Caco-2 (cell line): Measurements from ENCODE around the gene GPC6. TPM values are rescaled to one million over a fixed set of nuclear protein-coding genes. Genes with fewer than 3 reads are reported as not detected.

Source experiments
- BruUV-seq: library from RNA; stranded (reverse); fragments of 400-500 nt; replicated peaks from 2 replicates; lab custom pipeline; 2021; lab: Mats Ljungman, UMichigan
- CTCF ChIA-PET: fragments of 300-600 bp; sonication (Branson Sonifier 250); formaldehyde crosslinking; loops from one replicate; lab custom pipeline; 2022; ENCODE audit warnings: antibody characterized with exemption; lab: Charles Lee
- POLR2A ChIA-PET: fragments of 300-600 bp; sonication (Branson Sonifier 250); formaldehyde crosslinking; loops from one replicate; lab custom pipeline; 2022; ENCODE audit warnings: antibody characterized with exemption; lab: Charles Lee
- DNase-seq, 2 experiments: peaks; one replicate each; pipeline versions ENCODE4 v3.0.0 to v3.0.0-alpha.2; 2020 to 2022
- H3K27me3 ChIP-seq: replicated peaks from 2 replicates; pipeline ENCODE4 v1.6.0; 2011; ENCODE audit warnings: low read length; ENCODE audit not compliant: control insufficient read depth, insufficient read depth
- H3K36me3 ChIP-seq: 2 replicates; pipeline ENCODE4 v1.5.1; 2011; ENCODE audit warnings: low read length; ENCODE audit not compliant: control insufficient read depth, insufficient read depth
- H3K4me1 ChIP-seq: fragments of 250-450 bp; sonication (Bioruptor Pico); 2 replicates; pipeline ENCODE4 v1.5.1; 2020; ENCODE audit warnings: mild to moderate bottlenecking
- H3K4me3 ChIP-seq: 2 replicates; pipeline ENCODE4 v1.5.1; 2011; ENCODE audit warnings: low read depth, mild to moderate bottlenecking, control low read depth, low read length
- H3K9me3 ChIP-seq: fragments of 250-450 bp; sonication (Bioruptor Pico); 2 replicates; pipeline ENCODE4 v1.5.1; 2020; ENCODE audit warnings: mild to moderate bottlenecking, moderate library complexity
- H3K27ac Mint-ChIP-seq: one replicate; pipeline ENCODE4 v1.8.0; 2022; ENCODE audit warnings: mixed read lengths; ENCODE audit not compliant: unreplicated experiment
- H3K27me3 Mint-ChIP-seq: one replicate; pipeline ENCODE4 v1.8.0; 2022; ENCODE audit warnings: mixed read lengths; ENCODE audit not compliant: insufficient read depth, unreplicated experiment
- H3K36me3 Mint-ChIP-seq: one replicate; pipeline ENCODE4 v1.8.0; 2022; ENCODE audit warnings: mild to moderate bottlenecking, mixed read lengths; ENCODE audit not compliant: insufficient read depth, unreplicated experiment
- H3K4me1 Mint-ChIP-seq: one replicate; pipeline ENCODE4 v1.8.0; 2022; ENCODE audit warnings: low read depth, mixed read lengths; ENCODE audit not compliant: unreplicated experiment
- H3K4me3 Mint-ChIP-seq: one replicate; pipeline ENCODE4 v1.8.0; 2022; ENCODE audit warnings: mild to moderate bottlenecking, moderate library complexity, mixed read lengths; ENCODE audit not compliant: unreplicated experiment
- H3K9me3 Mint-ChIP-seq: one replicate; pipeline ENCODE4 v1.8.0; 2022; ENCODE audit warnings: mixed read lengths; ENCODE audit not compliant: unreplicated experiment
- CTCF ChIP-seq, 2 experiments: fragments of 200-600 bp in 1 of 2; IDR thresholded peaks; 1 replicate in 1 of 2; 2 replicates in 1 of 2; pipeline versions ENCODE4 v1.5.1 to v1.8.0; 2011 to 2022; ENCODE audit warnings: antibody characterized with exemption in 1 of 2, control low read depth in 1 of 2, inconsistent platforms in 1 of 2, low read depth in 1 of 2, low read length in 1 of 2, mild to moderate bottlenecking in 1 of 2, moderate library complexity in 1 of 2; ENCODE audit not compliant: insufficient read depth in 1 of 2, severe bottlenecking in 1 of 2, unreplicated experiment in 1 of 2
- intact Hi-C: fragments of 100-400 bp; cut with micrococcal nuclease; formaldehyde crosslinking; loops from one replicate; pipeline ENCODE4 v1.10.0; 2022; ENCODE audit not compliant: unreplicated experiment
- total RNA-seq: library from RNA; stranded (reverse); gene quantifications from 2 replicates; pipeline ENCODE4 v1.2.3, GENCODE V29; 2022

Gene GPC6
- total RNA-seq, 1 experiment from 2014 or later, result 0.16 TPM

DNA sequence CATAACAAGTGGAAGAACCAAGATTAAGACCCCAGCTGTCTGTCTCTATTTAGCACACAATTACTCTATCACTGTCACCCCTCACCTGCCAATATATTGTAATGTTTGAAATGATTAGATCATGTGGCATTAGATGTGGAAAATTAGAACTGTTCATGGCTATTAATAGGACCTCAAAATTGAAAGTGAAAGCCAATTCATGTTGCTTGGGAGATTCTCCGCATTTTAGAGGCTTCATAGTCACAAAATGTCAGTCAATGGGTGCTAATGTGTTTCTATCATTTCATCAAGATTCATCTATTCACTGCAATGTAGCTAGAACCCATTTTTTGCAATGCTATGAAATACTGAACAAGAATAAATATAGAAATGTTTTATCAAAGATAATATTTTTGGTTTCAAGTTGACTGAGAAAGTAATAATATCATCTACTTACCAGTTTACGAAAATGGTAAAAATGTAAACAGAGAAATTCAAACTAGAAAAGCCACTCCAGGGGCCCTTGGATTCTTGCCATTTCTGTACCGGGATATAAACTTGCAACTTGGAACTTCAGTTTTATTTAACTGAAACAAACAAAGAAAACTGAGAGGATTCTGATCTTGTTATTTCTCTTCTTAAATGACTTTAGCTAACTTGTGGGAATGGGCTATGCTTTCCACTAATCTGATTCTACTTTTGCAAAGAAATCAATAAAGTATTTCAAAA is 864.3 kb downstream of the GPC6 start:
- TF ChIP-seq CTCF (IDR thresholded peaks at IDR 0.05; ENCODE audit: insufficient read depth in 1 of 2, low read depth in 1 of 2, low read length in 1 of 2, severe bottlenecking in 1 of 2, unreplicated experiment in 1 of 2), result no peak
- Mint-ChIP-seq H3K36me3 (no peaks in the 10 kb centered on the region), H3K4me3 (no peak overlapping the region), H3K9me3 (peaks cover 13% of the 10 kb centered on the region), H3K4me1 (no peaks in the 10 kb centered on the region), H3K27me3 (no peaks in the 10 kb centered on the region), H3K27ac (no peak overlapping the region)
- no peak overlapping the region for H3K4me3 ChIP-seq
- H3K36me3 ChIP-seq, result no peaks in the 10 kb centered on the region
- POLR2A ChIA-PET, result no interaction called here
- CTCF ChIA-PET, result no interaction called here
- BruUV-seq, result no TSS peak
- no peak for DNase-seq
- intact Hi-C loops, result no loop called here
- no peaks in the 10 kb centered on the region for H3K4me1 ChIP-seq
- no peaks in the 10 kb centered on the region for H3K27me3 ChIP-seq
- H3K9me3 ChIP-seq, result no peaks in the 10 kb centered on the region

- no peak for DNase-seq
- intact Hi-C loops, result no loop called here
- no TSS peak for BruUV-seq
- Mint-ChIP-seq H3K27me3 (no peaks in the 10 kb centered on the region), H3K9me3 (peaks cover 13% of the 10 kb centered on the region), H3K4me3 (no peak overlapping the region), H3K27ac (no peak overlapping the region), H3K36me3 (no peaks in the 10 kb centered on the region), H3K4me1 (no peaks in the 10 kb centered on the region)
- ChIA-PET CTCF (no interaction called here), POLR2A (no interaction called here)
- no peaks in the 10 kb centered on the region for H3K36me3 ChIP-seq
- H3K4me3 ChIP-seq, result no peak overlapping the region
- H3K27me3 ChIP-seq, result no peaks in the 10 kb centered on the region
- no peak for TF ChIP-seq CTCF (IDR thresholded peaks at IDR 0.05; ENCODE audit: insufficient read depth in 1 of 2, low read depth in 1 of 2, low read length in 1 of 2, severe bottlenecking in 1 of 2, unreplicated experiment in 1 of 2)
- no peaks in the 10 kb centered on the region for H3K4me1 ChIP-seq
- no peaks in the 10 kb centered on the region for H3K9me3 ChIP-seq
Measured at GRCh38 chr13:94093652-94094315, 867.2 kb downstream of the GPC6 start.

- ChIA-PET POLR2A (no interaction called here), CTCF (no interaction called here)
- DNase-seq, result no peak
- no peaks in the 10 kb centered on the region for H3K4me1 ChIP-seq
- intact Hi-C loops, result loop anchor here (10.0 kb wide), 1 partner anchor 255 kb away; no protein-coding TSS in a partner anchor
- H3K9me3 Mint-ChIP-seq, result no peaks in the 10 kb centered on the region
- H3K27ac Mint-ChIP-seq, result no peak overlapping the region
- H3K27me3 Mint-ChIP-seq, result no peaks in the 10 kb centered on the region
- H3K4me3 ChIP-seq, result no peak overlapping the region
- H3K36me3 Mint-ChIP-seq, result no peaks in the 10 kb centered on the region
- no peaks in the 10 kb centered on the region for H3K27me3 ChIP-seq
- no peak overlapping the region for H3K4me3 Mint-ChIP-seq
- no peak for TF ChIP-seq CTCF (IDR thresholded peaks at IDR 0.05; ENCODE audit: insufficient read depth in 1 of 2, low read depth in 1 of 2, low read length in 1 of 2, severe bottlenecking in 1 of 2, unreplicated experiment in 1 of 2)
- H3K9me3 ChIP-seq, result no peaks in the 10 kb centered on the region
- BruUV-seq, result no TSS peak
- no peaks in the 10 kb centered on the region for H3K36me3 ChIP-seq
- no peaks in the 10 kb centered on the region for H3K4me1 Mint-ChIP-seq
Measured at GRCh38 chr13:94109715-94110374, 883.2 kb downstream of the GPC6 start.
